KBM-7 (cell line): ENCODE results near the gene ELMO1.

Source experiments
- DNase-seq: peaks from one replicate; pipeline ENCODE4 v3.0.0-alpha.2; 2015
- in situ Hi-C: fragments of 300-500 bp; cut with MboI; formaldehyde crosslinking; loops from 2 replicates; pipeline ENCODE4 v1.14.3; 2020; ENCODE audit warnings: low sequenced_read_pairs, low pct_unique_long_range_greater_than_20kb, mixed read lengths

The ELMO1 gene

GRCh38 chr7:37333075-37333474, 115.6 kb downstream of the ELMO1 start:
- no peak for DNase-seq
- in situ Hi-C loops, result no loop called here

GRCh38 chr7:37332243-37333016, 116.2 kb downstream of the ELMO1 start:
- DNase-seq, result no peak
- in situ Hi-C loops, result no loop called here

GRCh38 chr7:37330775-37331174, 117.9 kb downstream of the ELMO1 start:
- in situ Hi-C loops, result no loop called here
- DNase-seq, result no peak

GRCh38 chr7:37329940-37330339, 118.7 kb downstream of the ELMO1 start:
- in situ Hi-C loops, result no loop called here
- no peak for DNase-seq

- DNase-seq, result no peak
- in situ Hi-C loops, result no loop called here
Observed at GRCh38 chr7:37327288-37327687, 121.4 kb downstream of the ELMO1 start.

GRCh38 chr7:37323966-37324365, 124.7 kb downstream of the ELMO1 start:
- in situ Hi-C loops, result no loop called here

GRCh38 chr7:37322831-37323230, 125.8 kb downstream of the ELMO1 start:
- in situ Hi-C loops, result no loop called here
- no peak for DNase-seq

More at GRCh38 chr7:37323966-37324365, 124.7 kb downstream of the ELMO1 start:
- no peak for DNase-seq

- in situ Hi-C loops, result no loop called here
- no peak for DNase-seq
Observed at GRCh38 chr7:37320848-37321468, 127.7 kb downstream of the ELMO1 start.

- in situ Hi-C loops, result no loop called here
Observed at GRCh38 chr7:37320140-37320847, 128.4 kb downstream of the ELMO1 start.

GRCh38 chr7:37318541-37318940, 130.1 kb downstream of the ELMO1 start:
- DNase-seq, result peak; percentile 53
- in situ Hi-C loops, result no loop called here

More at GRCh38 chr7:37320140-37320847, 128.4 kb downstream of the ELMO1 start:
- no peak for DNase-seq

GRCh38 chr7:37315772-37316715, 132.6 kb downstream of the ELMO1 start:
- in situ Hi-C loops, result no loop called here
- DNase-seq, result no peak

GRCh38 chr7:37312608-37313007, 136.1 kb downstream of the ELMO1 start:
- in situ Hi-C loops, result no loop called here

GRCh38 chr7:37311355-37311754, 137.3 kb downstream of the ELMO1 start:
- no peak for DNase-seq
- in situ Hi-C loops, result no loop called here

More at GRCh38 chr7:37312608-37313007, 136.1 kb downstream of the ELMO1 start:
- no peak for DNase-seq

- peak; percentile 75 for DNase-seq
- in situ Hi-C loops, result no loop called here
Observed at GRCh38 chr7:37310327-37311080, 138.2 kb downstream of the ELMO1 start.

GRCh38 chr7:37309493-37309892, 139.2 kb downstream of the ELMO1 start:
- DNase-seq, result no peak
- in situ Hi-C loops, result no loop called here

GRCh38 chr7:37304921-37305320, 143.7 kb downstream of the ELMO1 start:
- no peak for DNase-seq
- in situ Hi-C loops, result no loop called here

- DNase-seq, result no peak
- in situ Hi-C loops, result no loop called here
Observed at GRCh38 chr7:37297546-37297945, 151.1 kb downstream of the ELMO1 start.

- in situ Hi-C loops, result no loop called here
- no peak for DNase-seq
Observed at GRCh38 chr7:37295401-37295800, 153.3 kb downstream of the ELMO1 start.
